ENCODE data around the gene FADD.

The FADD gene

GRCh38 chr11:70202920-70203750 is at the start of gene FADD:
FADD (plus strand) TSS chr11:70203296; CDS start chr11:70203460, 164 bp downstream.
- in situ Hi-C loops (cut with HindIII; ENCODE audit: low sequenced_read_pairs), result no loop called here

GRCh38 chr11:70155386-70155785 is 47.7 kb upstream of the FADD start:
- in situ Hi-C loops (cut with HindIII; ENCODE audit: low sequenced_read_pairs), result no loop called here

- in situ Hi-C loops (cut with HindIII; ENCODE audit: low sequenced_read_pairs), result no loop called here
Observed at GRCh38 chr11:70156291-70157037, 46.6 kb upstream of the FADD start.

GRCh38 chr11:70158201-70158600 is 44.9 kb upstream of the FADD start:
- in situ Hi-C loops (cut with HindIII; ENCODE audit: low sequenced_read_pairs), result no loop called here

GRCh38 chr11:70158757-70159389 is 44.2 kb upstream of the FADD start:
- in situ Hi-C loops (cut with HindIII; ENCODE audit: low sequenced_read_pairs), result no loop called here

GRCh38 chr11:70159627-70160570 is 43.2 kb upstream of the FADD start:
- in situ Hi-C loops (cut with HindIII; ENCODE audit: low sequenced_read_pairs), result loop anchor here (5.0 kb wide), 1 partner anchor 58 kb away; no protein-coding TSS in a partner anchor

- in situ Hi-C loops (cut with HindIII; ENCODE audit: low sequenced_read_pairs), result loop anchor here (5.0 kb wide), 1 partner anchor 59 kb away; no protein-coding TSS in a partner anchor
Observed at GRCh38 chr11:70161043-70161625, 42.0 kb upstream of the FADD start.

- in situ Hi-C loops (cut with HindIII; ENCODE audit: low sequenced_read_pairs), result loop anchor here (5.0 kb wide), 1 partner anchor 62 kb away; no protein-coding TSS in a partner anchor
Observed at GRCh38 chr11:70164705-70165104, 38.4 kb upstream of the FADD start.

GRCh38 chr11:70167120-70167519 is 36.0 kb upstream of the FADD start:
- in situ Hi-C loops (cut with HindIII; ENCODE audit: low sequenced_read_pairs), result no loop called here

GRCh38 chr11:70167723-70168404 is 35.2 kb upstream of the FADD start:
- in situ Hi-C loops (cut with HindIII; ENCODE audit: low sequenced_read_pairs), result no loop called here

- in situ Hi-C loops (cut with HindIII; ENCODE audit: low sequenced_read_pairs), result no loop called here
Observed at GRCh38 chr11:70168405-70168754, 34.7 kb upstream of the FADD start.

- in situ Hi-C loops (cut with HindIII; ENCODE audit: low sequenced_read_pairs), result no loop called here
Observed at GRCh38 chr11:70169127-70169526, 34.0 kb upstream of the FADD start.

GRCh38 chr11:70169632-70170031 is 33.5 kb upstream of the FADD start:
- in situ Hi-C loops (cut with HindIII; ENCODE audit: low sequenced_read_pairs), result no loop called here

- in situ Hi-C loops (cut with HindIII; ENCODE audit: low sequenced_read_pairs), result no loop called here
Observed at GRCh38 chr11:70170596-70171210, 32.4 kb upstream of the FADD start.

- in situ Hi-C loops (cut with HindIII; ENCODE audit: low sequenced_read_pairs), result no loop called here
Observed at GRCh38 chr11:70173018-70173417, 30.1 kb upstream of the FADD start.

GRCh38 chr11:70174547-70175235 is 28.4 kb upstream of the FADD start:
- in situ Hi-C loops (cut with HindIII; ENCODE audit: low sequenced_read_pairs), result loop anchor here (25.0 kb wide), 1 partner anchor 137 kb away; no protein-coding TSS in a partner anchor

- in situ Hi-C loops (cut with HindIII; ENCODE audit: low sequenced_read_pairs), result loop anchor here (25.0 kb wide), 1 partner anchor 138 kb away; no protein-coding TSS in a partner anchor
Observed at GRCh38 chr11:70175236-70175698, 27.8 kb upstream of the FADD start.
